Epithelial cell of prostate (primary cell): ENCODE measurements around the gene HOXA9.
A peak's percentile ranks its signal among the peaks of the same experiment; 100 is the strongest.

ENCODE experiments used
- DNase-seq: peaks from one replicate; pipeline ENCODE4 v3.0.0-alpha.2; 2011; ENCODE audit warnings: low read depth, low spot score
- H3K27ac ChIP-seq: fragments of 450-650 bp; 2 replicates; pipeline ENCODE4 v1.5.1; 2017; ENCODE audit warnings: mild to moderate bottlenecking

The HOXA9 gene

DNA sequence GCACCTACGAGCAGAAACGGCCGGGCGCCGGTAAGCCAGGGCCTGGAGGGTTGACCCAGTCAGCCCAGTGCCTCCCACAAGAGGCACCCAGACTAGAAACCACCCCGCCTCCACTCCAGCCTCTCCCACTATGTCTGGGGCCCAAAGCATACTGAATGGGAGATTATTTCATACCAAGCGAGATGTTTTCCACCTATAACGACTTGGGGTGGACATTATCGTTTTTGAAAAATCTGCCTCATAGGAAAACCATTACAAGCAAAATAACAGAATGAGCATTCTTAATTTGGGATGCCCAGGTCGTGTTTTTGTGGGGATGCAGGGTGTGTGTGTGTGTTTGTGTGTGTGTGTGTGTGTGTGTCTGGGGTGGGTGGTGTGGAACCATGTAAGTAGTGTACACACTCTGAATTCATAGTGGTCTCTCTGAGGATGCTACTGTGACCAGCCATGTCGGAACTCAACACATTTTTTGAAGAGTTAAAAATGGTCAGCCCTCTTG lies 19.4 kb downstream of the HOXA9 start:
- DNase-seq: no peak
- no peak overlapping the region for H3K27ac ChIP-seq

- no peak for DNase-seq
- peak overlapping the region; percentile 33 for H3K27ac ChIP-seq
Measured at GRCh38 chr7:27145165-27145913, 20.0 kb downstream of the HOXA9 start.

DNA sequence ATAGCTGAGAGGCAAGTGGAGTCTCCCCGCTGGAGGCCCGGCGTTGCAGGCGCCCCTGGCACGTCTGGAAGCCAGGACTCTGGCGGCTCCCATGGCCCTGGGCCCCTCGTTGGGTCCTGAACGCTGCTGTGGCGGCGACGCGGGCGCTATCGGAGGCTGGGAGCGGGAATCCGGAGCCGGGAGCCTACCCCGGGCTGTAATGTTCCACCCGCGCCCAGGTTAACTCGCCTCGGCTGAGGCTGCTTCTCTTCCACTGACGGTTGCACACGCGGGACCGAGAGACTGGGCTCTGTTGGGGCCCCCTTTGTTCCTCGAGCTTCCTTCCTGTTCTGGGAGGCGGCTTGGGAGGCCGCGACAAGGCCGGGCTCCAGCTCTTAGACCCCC lies 20.6 kb downstream of the HOXA9 start:
- peak overlapping the region; percentile 33 for H3K27ac ChIP-seq
- no peak for DNase-seq

DNA sequence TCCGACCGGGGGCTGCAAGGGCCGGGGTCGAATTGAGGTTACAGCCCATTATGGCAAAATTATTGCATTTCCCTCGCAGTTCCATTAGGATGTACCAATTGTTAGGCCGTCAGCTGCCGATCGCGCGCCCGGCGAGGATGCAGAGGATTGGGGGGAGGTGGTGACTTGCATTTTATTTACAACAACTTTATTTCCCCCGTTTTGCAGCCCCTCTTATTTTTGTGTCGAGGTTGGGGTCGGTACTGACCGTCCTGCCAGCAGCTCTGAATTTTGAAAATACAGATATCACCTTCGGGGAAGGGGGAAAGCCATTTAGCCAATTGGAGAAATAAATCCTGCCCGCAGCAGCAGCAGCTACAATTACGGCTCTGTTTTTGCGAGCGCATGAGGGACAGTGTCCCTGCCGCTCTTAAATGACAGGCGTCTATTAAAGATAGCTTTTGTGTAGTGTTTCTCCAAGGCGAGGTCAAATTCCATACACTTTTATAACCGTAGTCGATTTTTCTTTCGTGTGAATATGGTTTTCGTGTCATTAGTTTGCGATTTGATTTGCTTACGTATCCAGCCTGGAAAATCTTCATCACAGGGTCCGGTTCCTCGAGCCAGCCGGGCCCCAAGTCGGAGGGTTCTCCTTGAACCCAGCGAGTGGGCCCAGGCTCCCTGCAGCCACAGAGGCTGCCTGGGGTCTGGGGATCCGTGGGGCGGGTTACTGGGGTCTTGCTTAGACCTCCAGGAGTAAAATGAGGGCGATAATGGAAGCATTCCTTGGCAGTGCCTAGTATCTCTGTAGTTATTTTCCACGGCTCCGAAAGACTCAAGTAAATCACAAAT lies 21.2 kb downstream of the HOXA9 start:
- no peak for DNase-seq
- peak overlapping the region; percentile 33 for H3K27ac ChIP-seq

DNA sequence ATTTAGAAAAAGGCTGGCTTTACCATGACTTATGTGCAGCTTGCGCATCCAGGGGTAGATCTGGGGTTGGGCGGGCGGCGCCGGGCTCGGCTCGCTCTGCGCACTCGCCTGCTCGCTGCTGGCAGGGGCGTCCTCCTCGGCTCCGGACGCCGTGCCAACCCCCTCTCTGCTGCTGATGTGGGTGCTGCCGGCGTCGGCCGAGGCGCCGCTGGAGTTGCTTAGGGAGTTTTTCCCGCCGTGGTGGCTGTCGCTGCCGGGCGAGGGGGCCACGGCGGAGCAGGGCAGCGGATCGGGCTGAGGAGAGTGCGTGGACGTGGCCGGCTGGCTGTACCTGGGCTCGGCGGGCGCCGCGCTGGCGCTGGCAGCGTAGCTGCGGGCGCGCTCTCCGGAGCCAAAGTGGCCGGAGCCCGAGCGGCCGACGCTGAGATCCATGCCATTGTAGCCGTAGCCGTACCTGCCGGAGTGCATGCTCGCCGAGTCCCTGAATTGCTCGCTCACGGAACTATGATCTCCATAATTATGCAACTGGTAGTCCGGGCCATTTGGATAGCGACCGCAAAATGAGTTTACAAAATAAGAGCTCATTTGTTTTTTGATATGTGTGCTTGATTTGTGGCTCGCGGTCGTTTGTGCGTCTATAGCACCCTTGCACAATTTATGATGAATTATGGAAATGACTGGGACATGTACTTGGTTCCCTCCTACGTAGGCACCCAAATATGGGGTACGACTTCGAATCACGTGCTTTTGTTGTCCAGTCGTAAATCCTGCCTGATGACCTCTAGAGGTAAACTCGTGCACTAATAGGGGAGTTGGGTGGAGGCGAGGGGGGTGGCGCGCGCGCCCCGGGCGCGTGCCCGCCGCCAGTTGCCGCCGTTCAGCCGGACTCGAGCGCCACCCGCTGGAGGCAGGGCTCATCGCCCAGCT lies 22.1 kb downstream of the HOXA9 start, which contains the start of gene HOXA5:
Gene HOXA5 (minus strand): TSS at position 659 of the 927 bp plus-strand sequence. CDS start 74 bp downstream, at position 585.
- H3K27ac ChIP-seq: peak within 1 kb of the TSS; percentile 69
- peak; percentile 88 for DNase-seq

- no peak for DNase-seq
- peak overlapping the region; percentile 69 for H3K27ac ChIP-seq
Measured at GRCh38 chr7:27142580-27143022, 22.7 kb downstream of the HOXA9 start.

DNA sequence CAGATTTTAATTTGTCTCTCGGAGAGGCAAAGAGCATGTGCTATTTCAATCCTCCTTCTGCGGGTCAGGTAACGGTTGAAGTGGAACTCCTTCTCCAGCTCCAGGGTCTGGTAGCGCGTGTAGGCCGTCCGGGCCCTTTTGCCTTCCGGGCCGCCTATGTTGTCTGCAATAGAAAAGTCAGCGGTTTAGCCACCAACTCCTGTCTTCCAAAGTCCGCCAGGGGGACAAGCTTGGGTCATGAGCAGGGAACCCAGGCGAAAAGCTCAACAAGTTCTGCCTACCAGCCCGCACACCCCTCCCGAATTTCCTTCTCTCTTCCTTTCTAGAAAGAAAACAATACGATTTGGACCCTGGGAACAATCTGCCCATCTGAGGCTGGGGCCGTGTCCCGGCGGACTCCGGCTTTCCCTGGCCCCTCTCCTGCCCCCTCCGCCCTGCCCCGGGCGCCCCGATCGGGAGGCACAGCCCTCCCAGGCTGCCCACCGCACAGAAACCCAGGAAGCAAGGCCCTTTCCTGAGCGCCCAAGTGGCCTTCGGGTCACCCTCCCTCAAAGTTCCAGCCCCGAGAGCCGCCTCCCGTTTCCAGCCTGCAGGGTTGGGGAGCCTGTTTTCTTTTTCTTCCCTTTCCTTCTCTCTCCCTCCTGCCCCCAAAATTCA lies 23.3 kb downstream of the HOXA9 start:
- H3K27ac ChIP-seq: peak overlapping the region; percentile 69
- no peak for DNase-seq

- H3K27ac ChIP-seq: peak overlapping the region; percentile 69
- DNase-seq: no peak
Measured at GRCh38 chr7:27141137-27141922, 24.0 kb downstream of the HOXA9 start.

DNA sequence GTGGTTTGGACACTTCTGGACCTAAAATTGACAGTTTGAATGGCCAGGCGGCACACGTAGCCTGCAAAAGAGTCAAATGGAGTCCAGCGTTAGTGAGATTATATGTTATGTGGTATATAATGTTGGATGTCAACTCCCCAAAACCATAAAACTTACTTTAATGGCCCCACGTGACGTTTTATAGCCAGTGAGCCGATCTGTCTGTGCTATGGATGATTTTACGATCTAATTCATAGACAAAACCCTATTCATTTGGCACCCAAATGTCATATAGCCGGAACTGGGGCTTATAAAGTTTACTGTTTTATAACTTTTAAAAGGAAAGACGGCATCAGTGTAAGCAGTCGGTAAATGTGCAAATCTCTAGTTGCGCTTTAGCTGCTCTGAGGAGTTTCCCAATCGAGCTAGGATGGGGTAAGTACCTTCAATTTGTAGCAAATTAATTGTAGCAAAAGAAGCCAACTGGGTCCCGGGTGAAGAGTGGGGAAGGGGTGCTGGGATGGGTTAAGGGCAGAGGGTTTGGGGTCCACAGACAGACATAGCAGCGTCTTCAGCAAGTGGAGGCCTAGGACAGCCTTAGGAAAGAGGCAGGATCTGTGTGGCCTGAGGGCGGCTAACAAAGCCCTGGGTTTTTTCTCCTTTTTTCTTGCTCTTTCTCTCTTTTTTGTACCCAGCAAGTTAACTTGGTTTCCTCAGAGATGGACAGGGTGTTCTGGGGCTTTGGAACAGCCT lies 25.0 kb downstream of the HOXA9 start:
- no peak for DNase-seq
- peak overlapping the region; percentile 59 for H3K27ac ChIP-seq

- no peak for DNase-seq
- peak overlapping the region; percentile 59 for H3K27ac ChIP-seq
Measured at GRCh38 chr7:27139334-27140125, 25.8 kb downstream of the HOXA9 start.

- peak overlapping the region; percentile 59 for H3K27ac ChIP-seq
- DNase-seq: no peak
Measured at GRCh38 chr7:27138985-27139333, 26.4 kb downstream of the HOXA9 start.

GRCh38 chr7:27138472-27138871 lies 26.9 kb downstream of the HOXA9 start:
- peak overlapping the region; percentile 59 for H3K27ac ChIP-seq
- no peak for DNase-seq

- no peak for DNase-seq
- H3K27ac ChIP-seq: peak overlapping the region; percentile 59
Measured at GRCh38 chr7:27137640-27138315, 27.6 kb downstream of the HOXA9 start.

GRCh38 chr7:27134392-27134791 lies 30.9 kb downstream of the HOXA9 start:
- H3K27ac ChIP-seq: peak overlapping the region; percentile 33

DNA sequence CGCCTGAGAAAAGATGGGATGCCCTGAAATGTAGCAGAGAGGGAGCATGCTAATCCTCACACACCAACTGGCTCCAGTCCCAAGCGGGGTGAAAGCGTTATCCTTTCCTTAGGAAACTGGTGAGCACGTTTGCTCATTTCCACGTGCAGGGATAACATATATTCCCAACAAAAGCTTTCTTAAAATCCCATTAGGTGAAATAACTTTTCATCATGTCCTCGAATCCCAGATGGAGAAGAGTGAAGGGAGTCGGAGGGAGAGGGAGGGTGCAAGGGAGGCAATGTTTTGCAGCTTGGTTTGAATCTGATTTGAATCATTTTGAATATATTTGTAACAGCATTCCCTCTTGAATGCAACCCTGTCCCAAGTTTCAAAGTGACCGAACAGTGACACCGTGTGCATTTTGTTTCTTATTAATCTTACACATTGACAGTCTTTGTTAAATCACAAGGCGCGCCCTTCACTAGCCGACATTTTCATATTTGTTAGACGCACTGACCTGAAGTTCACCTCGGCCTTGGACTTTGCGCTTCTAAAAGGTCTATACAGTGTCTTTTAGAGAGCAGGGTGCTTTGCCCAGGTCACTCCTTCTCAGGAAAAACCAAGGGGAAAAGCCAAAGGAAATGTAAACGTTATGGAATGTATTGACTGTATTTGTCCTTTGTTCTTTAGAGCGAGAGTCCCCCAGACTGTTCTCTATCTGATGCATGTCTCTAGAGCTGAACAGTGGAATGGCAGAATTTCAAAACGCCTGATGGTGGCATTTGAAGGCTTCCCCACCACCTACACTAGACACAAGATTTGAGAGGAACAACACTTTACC lies 31.7 kb downstream of the HOXA9 start:
- H3K27ac ChIP-seq: peak overlapping the region; percentile 33

More at GRCh38 chr7:27134392-27134791, 30.9 kb downstream of the HOXA9 start:
- DNase-seq: no peak

DNA sequence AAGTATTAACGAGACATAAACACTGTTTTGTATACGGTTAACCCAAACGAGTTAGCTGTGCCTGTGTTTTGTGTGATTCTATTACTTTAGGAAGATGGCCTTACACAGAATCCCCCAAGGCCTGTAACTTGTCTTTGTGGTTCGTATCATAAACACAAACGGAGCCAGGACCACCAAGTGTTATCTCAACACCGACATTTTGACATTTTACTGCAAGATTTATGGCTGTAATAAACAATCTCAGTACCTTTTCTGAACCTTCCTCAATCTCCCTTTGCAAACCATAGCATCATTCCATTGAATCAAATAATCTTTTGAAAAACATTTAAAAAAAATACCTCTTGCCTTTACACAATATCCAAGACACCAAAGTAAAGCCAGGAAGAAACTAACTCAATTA lies 32.4 kb downstream of the HOXA9 start:
- H3K27ac ChIP-seq: no peak overlapping the region

More for the DNA sequence above, 31.7 kb downstream of the HOXA9 start:
- no peak for DNase-seq

More for the DNA sequence above, 32.4 kb downstream of the HOXA9 start:
- DNase-seq: no peak
